Hematopoietic multipotent progenitor cell treated with erythropoietin and hydrocortisone succinate and interleukin-3 and kit ligand, for 4 days (in vitro differentiated cells): Measurements from ENCODE around the gene TMEM269.
"Not testable (repeated sequence)": the region's sequence is repeated elsewhere in the genome, so short reads cannot be mapped to it uniquely, and the experiment has no call there.

Experiments
- DNase-seq: peaks from one replicate; pipeline ENCODE4 v3.0.0-alpha.2; 2015

TMEM269 gene

GRCh38 chr1:42748461-42749410 lies 36.1 kb upstream of the TMEM269 start:
- no peak for DNase-seq

- no peak for DNase-seq
These were observed 34.8 kb upstream of the TMEM269 start for GRCh38 chr1:42750041-42750440.

- DNase-seq, result not testable (repeated sequence)
These were observed 33.2 kb upstream of the TMEM269 start for GRCh38 chr1:42751511-42752070.

- DNase-seq, result no peak
These were observed 32.5 kb upstream of the TMEM269 start for GRCh38 chr1:42752284-42752683.

- no peak for DNase-seq
These were observed 31.7 kb upstream of the TMEM269 start for GRCh38 chr1:42753070-42753469.

- DNase-seq, result peak; percentile 88
These were observed 27.6 kb upstream of the TMEM269 start for GRCh38 chr1:42756956-42757891.

- no peak for DNase-seq
These were observed 26.9 kb upstream of the TMEM269 start for GRCh38 chr1:42757892-42758275.

GRCh38 chr1:42758641-42759040 lies 26.1 kb upstream of the TMEM269 start:
- DNase-seq, result peak; percentile 29

GRCh38 chr1:42759114-42759513 lies 25.7 kb upstream of the TMEM269 start:
- peak; percentile 50 for DNase-seq

GRCh38 chr1:42761567-42761966 lies 23.2 kb upstream of the TMEM269 start:
- DNase-seq, result no peak

GRCh38 chr1:42762269-42762668 lies 22.5 kb upstream of the TMEM269 start:
- no peak for DNase-seq

GRCh38 chr1:42765269-42765668 lies 19.5 kb upstream of the TMEM269 start:
- no peak for DNase-seq

- peak; percentile 81 for DNase-seq
These were observed 18.7 kb upstream of the TMEM269 start for GRCh38 chr1:42765832-42766740.

- peak; percentile 100 for DNase-seq
These were observed 17.9 kb upstream of the TMEM269 start, which contains the start of the genes C1orf50 and P3H1 for GRCh38 chr1:42766741-42767509. Gene C1orf50 (plus strand): TSS chr1:42767249. CDS start chr1:42767312, 63 bp downstream. Gene P3H1 (minus strand): TSS chr1:42767028. CDS start chr1:42766971, 57 bp downstream.

- peak; percentile 65 for DNase-seq
These were observed 17.2 kb upstream of the TMEM269 start for GRCh38 chr1:42767510-42768000.

- DNase-seq, result peak; percentile 35
These were observed 16.6 kb upstream of the TMEM269 start for GRCh38 chr1:42768172-42768571.

GRCh38 chr1:42769811-42770210 lies 15.0 kb upstream of the TMEM269 start:
- DNase-seq, result no peak

GRCh38 chr1:42773420-42773819 lies 11.4 kb upstream of the TMEM269 start:
- no peak for DNase-seq

- DNase-seq, result no peak
These were observed 9.8 kb upstream of the TMEM269 start for GRCh38 chr1:42774928-42775526.

GRCh38 chr1:42776502-42776901 lies 8.3 kb upstream of the TMEM269 start:
- no peak for DNase-seq
